Uterus (tissue), 4 donors: ENCODE measurements around the gene GTSF1L. TPM values are rescaled to one million over a fixed set of nuclear protein-coding genes. Genes with fewer than 3 reads are reported as not detected.

Experiments
- DNase-seq, 2 donors: peaks; one replicate each; pipeline ENCODE4 v3.0.0-alpha.2; 2019 to 2020
- H3K27ac ChIP-seq, 2 donors: fragments of 200-600 bp; sonication (generic); 1 replicate in 1 of 2; 2 replicates in 1 of 2; pipeline ENCODE4 v1.5.1; 2016 to 2018
- H3K27me3 ChIP-seq, 2 donors: fragments of 200-600 bp; sonication (generic); one replicate each; pipeline ENCODE4 v1.5.1; 2018 to 2019; ENCODE audit warnings: control low read depth in 1 of 2
- H3K36me3 ChIP-seq, 2 donors: fragments of 200-600 bp; sonication (generic); one replicate each; pipeline ENCODE4 v1.5.1; 2019; ENCODE audit warnings: control low read depth in 1 of 2
- H3K4me1 ChIP-seq, 2 donors: fragments of 200-600 bp; sonication (generic); one replicate each; pipeline ENCODE4 v1.5.1; 2018 to 2019; ENCODE audit warnings: control low read depth in 1 of 2
- H3K4me3 ChIP-seq, 2 donors: fragments of 200-600 bp; sonication (generic); 1 replicate in 1 of 2; 2 replicates in 1 of 2; pipeline ENCODE4 v1.5.1; 2018 to 2019; ENCODE audit warnings: mild to moderate bottlenecking in 1 of 2
- H3K9me3 ChIP-seq, 2 donors: fragments of 200-600 bp; sonication (generic); one replicate each; pipeline ENCODE4 v1.5.1; 2019; ENCODE audit warnings: control low read depth in 1 of 2
- POLR2A ChIP-seq, 2 donors: fragments of 450-650 bp; IDR thresholded peaks; one replicate each; pipeline ENCODE4 v1.6.1; 2016; ENCODE audit warnings: antibody characterized with exemption in 2 of 2, mild to moderate bottlenecking in 1 of 2, moderate library complexity in 1 of 2
- intact Hi-C: fragments of 100-400 bp; cut with DNase I; formaldehyde crosslinking; loops from one replicate; pipeline ENCODE4 v1.15.1; 2023; ENCODE audit warnings: low total_unique reads
- total RNA-seq, 4 donors: library from RNA; depleted of rRNA in 3 of 4; stranded (reverse); fragments of >200 nt in 3 of 4; gene quantifications; one replicate each; pipeline versions ENCODE4 v1.1.0 to v1.2.4, GENCODE V29; 2014 to 2023
- TF ChIP-seq, protein P1 (sequence below), 4 experiments: fragments of 200-600 bp in 2 of 4; fragments of 450-650 bp in 2 of 4; sonication (generic) in 2 of 4; IDR thresholded peaks; one replicate each; pipeline ENCODE4 v1.5.1; 2016 to 2019; ENCODE audit warnings: antibody characterized with exemption in 4 of 4, mild to moderate bottlenecking in 2 of 4, moderate library complexity in 1 of 4
- donor health status: DM: yes; HTN: yes; CAD: no.

GTSF1L gene
- total RNA-seq, 4 donors from 2014 or later, result not detected

DNA sequence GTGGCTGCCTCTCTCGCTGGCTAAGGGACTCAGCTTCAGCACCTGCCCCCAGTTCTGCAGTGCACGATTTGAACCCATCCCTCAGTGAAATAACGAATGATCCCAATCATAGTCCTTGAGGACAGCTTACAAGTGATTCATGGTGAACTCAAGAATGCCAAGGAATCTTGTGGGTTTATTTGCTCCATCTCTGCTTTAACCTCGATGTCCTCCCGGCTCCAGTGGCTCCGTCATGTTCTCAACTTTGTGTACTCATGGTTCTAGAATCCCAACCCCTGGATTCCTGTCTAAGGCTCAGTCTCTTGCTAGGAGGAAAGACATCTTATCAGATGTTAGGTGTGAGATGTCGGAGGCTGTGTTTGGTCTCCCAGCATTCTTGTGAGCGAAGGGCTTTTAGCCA lies 29.0 kb upstream of the GTSF1L start:
- Histone ChIP-seq H3K9me3 (no peaks in the 10 kb centered on the region), H3K4me1 (no peaks in the 10 kb centered on the region), H3K4me3 (no peak overlapping the region), H3K36me3 (no peaks in the 10 kb centered on the region), H3K27ac (no peak overlapping the region), H3K27me3 (no peaks in the 10 kb centered on the region)
- DNase-seq, result no peak
- intact Hi-C loops, result no loop called here
- no peak for TF ChIP-seq POLR2A (IDR thresholded peaks at IDR 0.05)
- TF ChIP-seq, protein P1, sequence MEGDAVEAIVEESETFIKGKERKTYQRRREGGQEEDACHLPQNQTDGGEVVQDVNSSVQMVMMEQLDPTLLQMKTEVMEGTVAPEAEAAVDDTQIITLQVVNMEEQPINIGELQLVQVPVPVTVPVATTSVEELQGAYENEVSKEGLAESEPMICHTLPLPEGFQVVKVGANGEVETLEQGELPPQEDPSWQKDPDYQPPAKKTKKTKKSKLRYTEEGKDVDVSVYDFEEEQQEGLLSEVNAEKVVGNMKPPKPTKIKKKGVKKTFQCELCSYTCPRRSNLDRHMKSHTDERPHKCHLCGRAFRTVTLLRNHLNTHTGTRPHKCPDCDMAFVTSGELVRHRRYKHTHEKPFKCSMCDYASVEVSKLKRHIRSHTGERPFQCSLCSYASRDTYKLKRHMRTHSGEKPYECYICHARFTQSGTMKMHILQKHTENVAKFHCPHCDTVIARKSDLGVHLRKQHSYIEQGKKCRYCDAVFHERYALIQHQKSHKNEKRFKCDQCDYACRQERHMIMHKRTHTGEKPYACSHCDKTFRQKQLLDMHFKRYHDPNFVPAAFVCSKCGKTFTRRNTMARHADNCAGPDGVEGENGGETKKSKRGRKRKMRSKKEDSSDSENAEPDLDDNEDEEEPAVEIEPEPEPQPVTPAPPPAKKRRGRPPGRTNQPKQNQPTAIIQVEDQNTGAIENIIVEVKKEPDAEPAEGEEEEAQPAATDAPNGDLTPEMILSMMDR (IDR thresholded peaks at IDR 0.05), result no peak

DNA sequence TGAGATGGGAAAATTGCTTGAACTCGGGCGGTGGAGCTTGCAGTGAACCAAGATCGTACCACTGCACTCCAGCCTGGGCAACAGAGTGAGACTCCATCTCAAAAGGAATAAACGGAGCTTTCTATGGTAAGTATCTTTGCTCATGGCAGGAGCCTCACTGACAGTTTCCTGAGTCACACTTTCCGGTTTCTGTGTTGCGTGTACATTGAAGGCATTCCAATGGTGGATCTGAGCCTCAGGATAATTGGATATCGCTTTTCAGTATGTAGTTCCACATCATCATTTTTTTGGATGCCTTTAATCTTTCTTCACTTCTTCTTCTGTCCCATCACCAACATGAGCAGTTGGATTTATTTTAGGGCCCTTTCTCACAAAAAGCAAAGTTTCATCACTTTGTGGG lies 28.6 kb upstream of the GTSF1L start:
- TF ChIP-seq, protein P1 (IDR thresholded peaks at IDR 0.05), result no peak
- TF ChIP-seq POLR2A (IDR thresholded peaks at IDR 0.05), result no peak
- intact Hi-C loops, result no loop called here
- Histone ChIP-seq H3K4me1 (no peaks in the 10 kb centered on the region), H3K27ac (no peak overlapping the region), H3K27me3 (no peaks in the 10 kb centered on the region), H3K9me3 (no peaks in the 10 kb centered on the region), H3K4me3 (no peak overlapping the region), H3K36me3 (no peaks in the 10 kb centered on the region)
- no peak for DNase-seq

DNA sequence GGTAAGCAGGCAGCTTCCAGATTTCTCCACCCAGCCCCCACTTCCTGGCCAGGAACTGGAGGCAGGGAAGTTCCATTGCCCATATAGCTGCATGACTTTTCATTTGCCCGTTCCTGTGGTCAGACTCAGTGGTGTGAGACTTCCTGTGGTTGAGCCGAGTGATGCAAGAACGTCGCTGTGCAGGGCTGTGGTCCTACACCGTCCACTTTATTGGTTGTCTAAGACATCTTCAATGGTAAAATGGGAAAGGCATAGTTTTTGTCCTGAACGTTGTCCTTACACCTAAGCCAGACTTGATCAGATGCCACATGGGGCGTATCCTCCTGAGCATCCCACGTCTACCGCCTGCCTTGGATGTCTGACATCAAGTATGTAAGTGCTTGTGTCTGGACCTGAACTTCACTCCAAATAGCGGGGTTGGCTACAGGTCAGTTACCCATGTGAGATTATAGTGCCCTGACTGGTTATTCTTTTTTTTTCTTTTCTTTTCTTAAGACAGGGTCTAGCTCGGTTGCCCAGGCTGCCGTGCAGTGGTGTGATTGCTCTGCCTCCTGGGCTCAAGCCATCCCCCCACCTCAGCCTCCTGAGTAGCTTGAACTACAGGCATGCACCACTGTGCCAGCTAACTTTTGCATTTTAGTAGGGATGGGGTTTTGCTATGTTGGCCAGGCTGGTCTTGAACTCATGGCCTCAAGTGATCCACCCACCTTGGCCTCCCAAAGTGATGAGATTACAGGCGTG lies 25.9 kb upstream of the GTSF1L start:
- H3K36me3 ChIP-seq, result no peaks in the 10 kb centered on the region
- no peaks in the 10 kb centered on the region for H3K27me3 ChIP-seq
- no peak overlapping the region for H3K27ac ChIP-seq
- intact Hi-C loops, result loop anchor here (5.0 kb wide), 1 partner anchor 330 kb away; no protein-coding TSS in a partner anchor
- H3K9me3 ChIP-seq, result no peaks in the 10 kb centered on the region
- no peak for DNase-seq
- TF ChIP-seq POLR2A (IDR thresholded peaks at IDR 0.05), result no peak
- TF ChIP-seq, protein P1 (IDR thresholded peaks at IDR 0.05), result no peak
- H3K4me3 ChIP-seq, result no peak overlapping the region
- H3K4me1 ChIP-seq, result no peaks in the 10 kb centered on the region

DNA sequence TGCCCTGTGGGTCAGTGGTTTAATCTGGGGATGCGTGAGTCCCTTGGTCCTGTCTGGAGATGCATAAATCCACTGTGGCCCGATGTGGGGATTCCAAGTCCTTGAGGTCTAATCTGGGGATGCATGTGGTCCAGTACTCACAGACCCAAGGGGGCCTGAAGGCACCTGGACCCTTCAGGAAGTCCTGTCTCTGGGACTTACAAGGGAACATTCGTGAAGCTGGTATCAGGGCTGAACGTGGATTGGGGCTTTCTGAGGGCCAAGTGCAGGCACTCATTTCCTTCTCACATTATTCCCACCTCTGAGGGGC lies 25.2 kb upstream of the GTSF1L start:
- Histone ChIP-seq H3K9me3 (no peaks in the 10 kb centered on the region), H3K4me1 (no peaks in the 10 kb centered on the region), H3K4me3 (no peak overlapping the region), H3K27ac (no peak overlapping the region), H3K27me3 (no peaks in the 10 kb centered on the region), H3K36me3 (no peaks in the 10 kb centered on the region)
- TF ChIP-seq, protein P1 (IDR thresholded peaks at IDR 0.05), result no peak
- TF ChIP-seq POLR2A (IDR thresholded peaks at IDR 0.05), result no peak
- DNase-seq, result no peak
- intact Hi-C loops, result loop anchor here (5.0 kb wide), 1 partner anchor 330 kb away; no protein-coding TSS in a partner anchor

DNA sequence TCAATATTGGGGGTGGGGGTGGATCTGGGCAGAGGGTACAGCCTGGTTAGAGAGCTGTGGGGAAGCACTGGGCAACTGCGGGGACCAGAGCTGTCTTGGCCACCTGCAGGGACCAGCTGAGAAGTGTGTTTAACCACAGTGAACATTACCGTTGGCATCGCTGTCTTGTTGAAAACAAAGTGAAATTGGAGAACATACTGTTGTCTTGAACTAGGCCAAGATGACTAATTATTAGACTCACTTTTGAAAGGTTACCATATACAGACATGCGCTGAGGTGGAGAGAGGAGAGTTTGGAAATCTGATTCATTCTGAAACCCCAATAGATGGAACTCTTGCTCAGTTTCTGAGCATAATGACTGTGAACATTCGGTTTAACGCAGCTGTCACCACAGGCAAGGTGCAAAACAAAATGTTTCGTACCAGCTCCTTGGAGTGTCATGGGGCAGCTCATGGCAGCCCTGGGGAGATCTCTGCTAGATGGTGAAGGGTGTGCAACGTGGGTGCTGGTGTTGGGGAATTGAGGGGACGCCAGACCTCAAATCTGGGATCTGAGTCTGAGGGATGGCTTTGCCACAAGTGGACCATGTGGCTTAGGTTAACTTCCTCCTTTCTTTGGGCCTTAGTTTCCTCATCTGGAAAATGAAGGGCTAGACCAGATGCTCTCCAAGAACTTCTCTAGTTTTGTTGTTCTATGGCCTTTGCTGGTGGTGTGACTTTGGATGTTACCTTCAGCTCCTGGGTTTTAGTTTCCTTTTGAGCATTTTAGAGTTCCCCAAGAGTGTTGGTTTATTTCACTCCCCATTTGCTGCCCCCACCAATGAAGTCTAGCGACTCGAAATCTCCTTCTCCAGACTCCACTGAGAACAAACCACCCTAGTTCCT lies 24.6 kb upstream of the GTSF1L start:
- no peaks in the 10 kb centered on the region for H3K4me1 ChIP-seq
- intact Hi-C loops, result loop anchor here (5.0 kb wide), 1 partner anchor 331 kb away; no protein-coding TSS in a partner anchor
- H3K36me3 ChIP-seq, result no peaks in the 10 kb centered on the region
- no peaks in the 10 kb centered on the region for H3K9me3 ChIP-seq
- TF ChIP-seq, protein P1 (IDR thresholded peaks at IDR 0.05), result no peak
- H3K4me3 ChIP-seq, result no peak overlapping the region
- no peak overlapping the region for H3K27ac ChIP-seq
- H3K27me3 ChIP-seq, result no peaks in the 10 kb centered on the region
- DNase-seq, result no peak
